Skin of body (tissue), 3 donors: Measurements from ENCODE around the gene NLGN3. TPM values are rescaled to one million over a fixed set of nuclear protein-coding genes. Genes with fewer than 3 reads are reported as not detected.

Source experiments
- DNase-seq: peaks from one replicate; lab custom pipeline; 2025; lab: John Stamatoyannopoulos, UW
- small RNA-seq: library from RNA; depleted of rRNA; stranded (forward); fragments of <200 nt; gene quantifications from one replicate; pipeline ENCODE3, GENCODE V24; 2014; ENCODE audit warnings: low replicate concordance
- total RNA-seq: library from RNA; depleted of rRNA; stranded (reverse); fragments of >200 nt; gene quantifications from one replicate; pipeline ENCODE4 v1.2.3, GENCODE V29; 2014

NLGN3 gene
- total RNA-seq, 1 donor from 2014 or later: 1.4 TPM

DNA sequence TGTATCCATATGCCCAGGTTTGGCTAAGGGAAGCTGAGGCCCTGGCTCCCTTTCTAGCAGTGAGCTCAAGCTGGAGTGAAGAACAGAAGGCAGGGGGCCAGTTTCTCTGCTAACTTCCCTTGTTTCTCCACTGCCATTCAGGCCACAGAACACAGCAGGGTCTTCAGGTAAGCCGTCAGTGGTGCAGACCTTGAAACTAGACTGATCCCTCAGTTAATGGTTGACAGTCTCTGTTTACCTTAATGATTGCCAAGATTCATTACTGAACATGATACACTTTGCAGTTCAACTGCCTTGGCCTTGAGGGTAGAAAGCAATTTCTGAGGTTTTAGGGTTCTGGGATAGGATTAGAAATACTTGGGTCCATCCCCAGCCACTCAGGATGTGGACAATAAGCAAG, 69.5 kb downstream of the NLGN3 start:
- no peak for DNase-seq

DNA sequence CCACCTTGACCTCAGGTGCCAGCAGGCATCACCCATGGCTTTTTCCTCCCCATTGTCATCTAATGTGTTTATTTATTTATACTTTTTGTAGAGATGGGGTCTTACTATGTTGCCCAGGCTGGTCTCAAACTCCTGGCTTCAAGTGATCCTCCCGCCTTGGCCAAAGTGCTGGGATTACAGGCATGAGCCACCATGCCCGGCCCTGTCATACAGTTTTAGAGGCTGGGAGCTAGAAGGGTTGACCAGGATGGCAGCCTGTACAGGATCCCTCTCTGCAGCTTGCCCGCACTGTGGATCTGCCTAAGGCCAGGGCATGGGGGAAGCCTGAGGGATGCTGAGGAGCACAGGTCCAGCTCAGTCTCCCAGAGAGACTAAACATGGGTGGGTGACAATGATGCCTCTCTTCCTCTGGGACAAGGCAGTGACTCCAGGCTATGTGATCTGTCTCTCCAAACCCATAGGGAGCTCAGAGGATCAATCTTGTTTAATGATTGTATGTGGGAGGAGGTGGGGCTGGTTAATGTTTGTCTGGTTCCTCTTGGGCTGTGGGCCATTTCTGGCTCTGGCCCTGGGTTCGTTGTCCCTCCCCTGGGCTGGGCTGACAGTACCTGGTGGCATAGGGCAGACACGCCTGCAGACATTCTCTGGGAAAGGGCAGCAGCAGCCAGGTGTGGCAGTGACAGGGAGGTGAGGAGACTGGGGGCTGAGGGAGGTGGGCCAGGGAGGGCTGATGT, 70.1 kb downstream of the NLGN3 start:
- DNase-seq: no peak

DNA sequence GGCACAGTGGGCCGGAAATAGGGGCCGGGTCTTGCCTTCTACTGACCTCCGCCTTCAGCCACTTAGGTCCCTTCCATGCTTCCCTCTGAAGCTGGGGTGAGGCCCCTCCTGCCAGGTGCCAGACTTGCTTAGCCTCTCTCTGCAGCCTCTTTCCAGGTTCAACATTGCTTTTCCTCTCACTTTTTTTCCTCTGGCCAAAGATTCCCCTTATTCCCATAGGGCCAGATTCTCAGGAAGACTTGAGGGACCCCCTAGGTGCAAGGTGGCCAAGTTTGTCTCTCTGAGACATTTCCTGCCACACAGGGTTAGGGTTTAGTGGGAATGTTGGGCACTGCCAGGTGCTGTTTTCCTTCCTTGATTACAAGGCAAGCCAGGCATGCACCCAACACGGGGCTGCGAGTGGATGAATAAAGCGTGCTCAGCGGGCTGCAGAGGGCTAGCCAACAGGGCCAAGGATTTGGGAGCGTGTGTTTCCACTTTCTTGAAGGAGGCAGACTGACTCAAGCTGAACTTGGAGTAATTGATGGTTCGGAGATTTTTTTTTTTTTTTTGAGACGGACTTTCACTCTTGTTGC, 70.8 kb downstream of the NLGN3 start:
- no peak for DNase-seq

DNA sequence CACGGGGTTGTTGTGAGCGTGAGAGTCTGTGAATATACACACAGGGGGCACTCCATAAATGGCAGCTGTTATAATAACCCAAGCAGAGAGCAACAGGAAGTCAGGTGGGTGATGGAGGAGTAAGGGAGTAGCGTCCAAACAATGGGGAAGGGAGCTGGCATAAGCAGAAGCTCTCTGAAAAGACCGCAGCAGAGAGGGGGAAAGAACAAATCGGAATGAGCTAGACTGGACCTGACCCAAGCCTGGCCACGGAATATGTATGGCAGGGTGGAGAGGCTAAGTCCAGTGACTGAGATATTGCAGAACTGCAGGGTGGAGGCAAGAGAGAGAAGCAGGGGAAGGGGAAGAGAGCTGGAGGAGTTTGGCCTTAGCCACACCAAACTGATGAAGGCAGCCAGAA, 71.8 kb downstream of the NLGN3 start:
- DNase-seq: no peak

DNA sequence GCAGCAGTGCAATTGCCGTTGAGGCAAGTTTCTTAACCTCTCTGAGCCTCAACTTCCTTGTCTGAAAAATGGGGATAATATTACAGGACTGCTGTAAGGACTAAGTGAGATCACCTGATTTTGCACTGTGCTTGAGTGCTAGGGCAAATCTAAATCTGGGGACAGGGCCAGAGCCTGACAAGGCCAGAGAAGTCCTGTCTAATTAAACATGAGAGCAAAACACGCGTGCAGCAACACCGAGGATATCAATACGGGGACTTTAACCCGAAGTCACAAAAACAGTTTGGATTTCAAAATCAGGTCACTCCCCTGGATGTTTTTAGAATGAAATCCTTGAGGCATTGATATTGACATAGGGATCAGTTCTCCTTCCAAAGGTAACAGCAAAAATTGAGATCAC, 72.7 kb downstream of the NLGN3 start:
- DNase-seq: no peak

Small RNAs within 50 kb of the gene (small RNA-seq; reads per million reads assigned to genes)
- not detected for gene CXorf65

Other genes with a start within 250 kb of the NLGN3 start
- gene TEX11, start 236.1 kb upstream of the NLGN3 start, total RNA-seq: not detected
- gene SLC7A3, start 213.7 kb upstream of the NLGN3 start, total RNA-seq: 0.30 TPM
- 31.2 TPM for gene SNX12, start 76.5 kb upstream of the NLGN3 start, total RNA-seq
- 9.9 TPM for gene FOXO4, start 49.0 kb upstream of the NLGN3 start, total RNA-seq
- not detected for gene CXorf65, start 38.1 kb upstream of the NLGN3 start, total RNA-seq
- 2.6 TPM for gene IL2RG, start 33.3 kb upstream of the NLGN3 start, total RNA-seq
- 36.4 TPM for gene MED12, start 26.2 kb upstream of the NLGN3 start, total RNA-seq
- 0.30 TPM for gene GJB1, start 78.4 kb downstream of the NLGN3 start, total RNA-seq
- gene ZMYM3, start 109.3 kb downstream of the NLGN3 start, total RNA-seq: 14.6 TPM
- gene NONO, start 138.8 kb downstream of the NLGN3 start, total RNA-seq: 258 TPM
- gene ITGB1BP2, start 156.9 kb downstream of the NLGN3 start, total RNA-seq: 10.9 TPM
- gene TAF1, start 221.5 kb downstream of the NLGN3 start, total RNA-seq: 75.6 TPM